H1 (cell line): ENCODE measurements around the gene BCAS3. TPM values are rescaled to one million over a fixed set of nuclear protein-coding genes. Genes with fewer than 3 reads are reported as not detected.

ENCODE experiments used
- ATF3 ChIP-seq: IDR thresholded peaks from 2 replicates; pipeline ENCODE4 v1.6.1; 2011; ENCODE audit warnings: low read depth, mild to moderate bottlenecking, low read length; ENCODE audit not compliant: insufficient read depth
- BRCA1 ChIP-seq: IDR thresholded peaks from 2 replicates; pipeline ENCODE4 v1.6.1; 2012; ENCODE audit warnings: low read depth, low read length, improper control_type of control experiment
- CHD7 ChIP-seq: fragments of 300-600 bp; sonication (generic); IDR thresholded peaks from 2 replicates; pipeline ENCODE4 v1.7.1; 2012; ENCODE audit warnings: low read length, moderate library complexity, mild to moderate bottlenecking, inconsistent platforms; ENCODE audit not compliant: insufficient replicate concordance
- EP300 ChIP-seq, 2 experiments: IDR thresholded peaks; 1 replicate in 1 of 2; 2 replicates in 1 of 2; pipeline ENCODE4 v1.6.1; 2011 to 2012; ENCODE audit warnings: low read depth in 2 of 2, low read length in 2 of 2, mild to moderate bottlenecking in 2 of 2, borderline replicate concordance in 1 of 2, inconsistent platforms in 1 of 2, moderate library complexity in 1 of 2
- HDAC2 ChIP-seq, 2 experiments: fragments of 300-600 bp in 1 of 2; sonication (generic) in 1 of 2; IDR thresholded peaks; 2 replicates each; pipeline ENCODE4 v1.6.1; 2011 to 2012; ENCODE audit warnings: low read depth in 2 of 2, low read length in 2 of 2, mild to moderate bottlenecking in 2 of 2, moderate library complexity in 2 of 2, borderline replicate concordance in 1 of 2, inconsistent platforms in 1 of 2
- PHF8 ChIP-seq: fragments of 200-600 bp; sonication (generic); conservative IDR thresholded peaks from 2 replicates; pipeline ENCODE4 v1.7.1; 2012; ENCODE audit warnings: low read depth, mild to moderate bottlenecking, inconsistent platforms, low read length, moderate library complexity
- RNF2 ChIP-seq: fragments of 200-900, 300-1000 bp; sonication (generic); IDR thresholded peaks from 2 replicates; pipeline ENCODE4 v1.7.1; 2016; ENCODE audit warnings: borderline replicate concordance, low read depth, mild to moderate bottlenecking, antibody characterized with exemption, low read length; ENCODE audit not compliant: poor library complexity, severe bottlenecking; ENCODE audit errors: missing control alignments
- polyA plus RNA-seq, 7 experiments: library from polyadenylated mRNA; depleted of rRNA in 3 of 7; stranded (reverse) in 5 of 7; unstranded in 2 of 7; fragments of >200 nt in 5 of 7; fragments of 200-250 nt in 2 of 7; gene quantifications; 1 replicate in 5 of 7; 2 replicates in 1 of 7; 4 replicates in 1 of 7; pipeline versions ENCODE4 v1.2.1 to v1.2.3, GENCODE V29; 2011 to 2013; ENCODE audit warnings: missing spikeins in 2 of 7, mixed read lengths in 2 of 7
- total RNA-seq: library from RNA; stranded (reverse); fragmentation: NEBNext Ultra II Directional; extraction: Animal tissue kit (Norgen Biotek cat#: 25700); gene quantifications from 2 replicates; pipeline ENCODE4 v1.2.1, GENCODE V29; 2021

Gene BCAS3
- total and polyA plus RNA-seq, 2 of the 8 experiments (the other 6 are each of a cell fraction or from before 2014, with no cell fraction given) = 9.9 to 13.3 TPM

GRCh38 chr17:60968266-60968665 is 290.6 kb downstream of the BCAS3 start (continued):
- TF ChIP-seq CHD7 (no peak), BRCA1 (no peak), RNF2 (no peak), EP300 (IDR thresholded peaks at IDR 0.05; ENCODE audit: borderline replicate concordance in 1 of 2, low read depth in 2 of 2, low read length in 2 of 2) (no peak), HDAC2 (IDR thresholded peaks at IDR 0.05; ENCODE audit: borderline replicate concordance in 1 of 2, low read depth in 2 of 2, low read length in 2 of 2) (no peak), ATF3 (no peak), PHF8 (no peak)
- TF ChIP-seq, all 59 proteins: peak for 0
